ENCODE measurements around the gene GLI1. TPM values are rescaled to one million over a fixed set of nuclear protein-coding genes. Genes with fewer than 3 reads are reported as not detected.
A peak's percentile ranks its signal among the peaks of the same experiment; 100 is the strongest.
"Not testable (repeated sequence)": the region's sequence is repeated elsewhere in the genome, so short reads cannot be mapped to it uniquely, and the experiment has no call there.

Gene GLI1
- total RNA-seq, 6 experiments from 2014 or later: 0.16 to 0.74 (median 0.55) TPM

DNA sequence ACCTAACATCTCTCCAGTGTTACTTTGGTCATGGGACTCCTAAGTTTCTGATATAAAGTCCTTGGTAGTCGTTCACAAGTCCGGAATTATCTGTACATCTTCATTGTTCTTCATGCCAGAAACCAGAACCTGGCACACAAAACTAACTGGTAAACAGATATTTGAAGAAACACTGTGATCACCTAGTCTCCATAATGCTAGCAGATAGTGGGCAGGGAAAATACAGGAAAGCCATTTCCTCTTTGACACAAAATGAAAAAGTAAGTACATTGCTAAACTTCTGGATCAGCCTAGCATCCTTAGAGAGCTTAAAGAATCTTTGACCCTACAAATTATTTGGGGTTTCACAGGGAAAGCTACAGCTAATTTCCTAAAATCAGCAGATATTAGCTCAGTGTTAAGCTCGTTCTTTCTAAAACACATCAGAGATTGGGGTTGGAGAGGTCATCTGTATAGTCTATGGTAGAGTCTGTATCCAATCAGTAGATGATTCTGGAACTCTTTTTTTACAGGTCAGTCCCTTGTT lies 55.9 kb downstream of the GLI1 start:
- 54% methylated on average over 3 of the region's 3 CpGs for WGBS (ENCODE audit: insufficient coverage, low coverage, low lambda C conversion rate, missing lambda C conversion rate)
- intact Hi-C loops (cut with DNase I): no loop called here
- H3K4me3 ChIP-seq: no peak overlapping the region
- TF ChIP-seq, protein P1, sequence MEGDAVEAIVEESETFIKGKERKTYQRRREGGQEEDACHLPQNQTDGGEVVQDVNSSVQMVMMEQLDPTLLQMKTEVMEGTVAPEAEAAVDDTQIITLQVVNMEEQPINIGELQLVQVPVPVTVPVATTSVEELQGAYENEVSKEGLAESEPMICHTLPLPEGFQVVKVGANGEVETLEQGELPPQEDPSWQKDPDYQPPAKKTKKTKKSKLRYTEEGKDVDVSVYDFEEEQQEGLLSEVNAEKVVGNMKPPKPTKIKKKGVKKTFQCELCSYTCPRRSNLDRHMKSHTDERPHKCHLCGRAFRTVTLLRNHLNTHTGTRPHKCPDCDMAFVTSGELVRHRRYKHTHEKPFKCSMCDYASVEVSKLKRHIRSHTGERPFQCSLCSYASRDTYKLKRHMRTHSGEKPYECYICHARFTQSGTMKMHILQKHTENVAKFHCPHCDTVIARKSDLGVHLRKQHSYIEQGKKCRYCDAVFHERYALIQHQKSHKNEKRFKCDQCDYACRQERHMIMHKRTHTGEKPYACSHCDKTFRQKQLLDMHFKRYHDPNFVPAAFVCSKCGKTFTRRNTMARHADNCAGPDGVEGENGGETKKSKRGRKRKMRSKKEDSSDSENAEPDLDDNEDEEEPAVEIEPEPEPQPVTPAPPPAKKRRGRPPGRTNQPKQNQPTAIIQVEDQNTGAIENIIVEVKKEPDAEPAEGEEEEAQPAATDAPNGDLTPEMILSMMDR (IDR thresholded peaks at IDR 0.05): no peak
- no peak for TF ChIP-seq POLR2A (IDR thresholded peaks at IDR 0.05)
- no peak overlapping the region for H3K27ac ChIP-seq
- DNase-seq (no peak), ATAC-seq (no peak)
- H3K4me1 ChIP-seq: peaks cover 0 to 16% (median 0%) of the 10 kb centered on the region in 4 donors
- no peaks in the 10 kb centered on the region for H3K9me3 ChIP-seq
- H3K27me3 ChIP-seq: no peaks in the 10 kb centered on the region
- H3K36me3 ChIP-seq: peaks cover 18 to 62% (median 36%) of the 10 kb centered on the region in 4 donors

DNA sequence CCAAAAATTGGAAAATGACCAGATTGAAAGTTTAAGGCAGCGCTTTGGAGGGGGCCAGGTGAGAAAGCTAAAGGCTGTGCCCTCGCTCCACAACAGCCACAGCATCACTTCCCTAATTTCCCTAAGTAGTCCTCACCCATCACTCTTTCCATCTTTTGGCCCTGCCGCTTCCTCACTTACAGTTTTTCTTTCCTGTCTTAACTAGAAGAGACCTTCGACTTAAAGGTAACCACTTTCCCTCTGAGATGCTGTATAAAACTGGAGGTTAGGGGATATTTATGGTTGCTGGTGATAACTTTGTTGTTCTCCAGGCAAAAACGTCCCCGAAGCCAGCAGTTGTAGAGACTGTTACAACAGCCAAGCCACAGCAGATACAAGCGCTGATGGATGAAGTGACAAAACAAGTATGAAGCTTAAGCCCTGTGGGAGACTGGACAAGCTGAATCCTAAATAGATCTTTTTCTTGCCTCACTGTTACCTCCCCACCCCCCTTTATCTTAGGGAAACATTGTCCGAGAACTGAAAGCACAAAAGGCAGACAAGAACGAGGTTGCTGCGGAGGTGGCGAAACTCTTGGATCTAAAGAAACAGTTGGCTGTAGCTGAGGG lies 56.5 kb downstream of the GLI1 start:
- Histone ChIP-seq H3K27me3 (no peaks in the 10 kb centered on the region), H3K4me1 (peaks cover 0 to 18% (median under 1%) of the 10 kb centered on the region in 4 donors), H3K27ac (no peak overlapping the region), H3K36me3 (peaks cover 18 to 62% (median 36%) of the 10 kb centered on the region in 4 donors), H3K9me3 (no peaks in the 10 kb centered on the region), H3K4me3 (no peak overlapping the region)
- no peak for DNase-seq
- no peak for TF ChIP-seq POLR2A (IDR thresholded peaks at IDR 0.05)
- TF ChIP-seq, protein P1 (IDR thresholded peaks at IDR 0.05): no peak
- no peak for ATAC-seq
- 76% methylated on average over 11 of the region's 11 CpGs for WGBS (ENCODE audit: insufficient coverage, low coverage, low lambda C conversion rate, missing lambda C conversion rate)
- intact Hi-C loops (cut with DNase I): no loop called here

DNA sequence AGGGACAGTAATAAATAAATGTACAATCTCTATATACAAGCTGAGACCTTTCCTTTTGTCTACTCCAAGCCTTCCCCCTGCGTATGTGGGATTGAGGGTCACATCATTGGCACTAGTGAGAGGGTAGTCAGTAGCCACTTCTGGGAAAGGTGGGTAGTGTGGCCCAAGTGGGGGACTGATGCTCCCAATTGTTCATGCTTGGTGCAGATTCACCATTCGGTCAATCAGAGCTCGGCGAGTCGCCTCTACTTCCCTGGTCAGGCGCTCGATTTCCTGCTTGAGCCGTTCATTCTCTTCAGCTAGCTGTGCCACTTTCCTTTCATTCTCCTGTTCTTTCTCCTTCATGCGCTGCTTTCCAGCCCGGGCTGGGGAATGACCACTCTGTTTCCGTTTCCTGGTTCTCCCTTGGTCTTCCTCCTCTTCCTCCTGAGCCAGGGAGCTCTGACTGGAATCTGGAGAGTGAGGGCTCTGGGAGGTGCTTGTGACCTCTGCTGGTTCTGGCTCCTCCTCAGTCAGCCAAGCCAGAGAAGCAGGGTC lies 57.1 kb downstream of the GLI1 start:
- 71% methylated on average over 7 of the region's 11 CpGs for WGBS (ENCODE audit: insufficient coverage, low coverage, low lambda C conversion rate, missing lambda C conversion rate)
- DNase-seq (no peak), ATAC-seq (no peak)
- Histone ChIP-seq H3K9me3 (no peaks in the 10 kb centered on the region), H3K27ac (peak overlapping the region in 1 of 3 donors; percentile 12), H3K36me3 (peaks cover 18 to 60% (median 34%) of the 10 kb centered on the region in 4 donors), H3K4me3 (no peak overlapping the region), H3K4me1 (peaks cover 0 to 25% (median 4%) of the 10 kb centered on the region in 4 donors), H3K27me3 (no peaks in the 10 kb centered on the region)
- intact Hi-C loops (cut with DNase I): no loop called here
- TF ChIP-seq POLR2A (IDR thresholded peaks at IDR 0.05): no peak
- TF ChIP-seq, protein P1 (IDR thresholded peaks at IDR 0.05): no peak

DNA sequence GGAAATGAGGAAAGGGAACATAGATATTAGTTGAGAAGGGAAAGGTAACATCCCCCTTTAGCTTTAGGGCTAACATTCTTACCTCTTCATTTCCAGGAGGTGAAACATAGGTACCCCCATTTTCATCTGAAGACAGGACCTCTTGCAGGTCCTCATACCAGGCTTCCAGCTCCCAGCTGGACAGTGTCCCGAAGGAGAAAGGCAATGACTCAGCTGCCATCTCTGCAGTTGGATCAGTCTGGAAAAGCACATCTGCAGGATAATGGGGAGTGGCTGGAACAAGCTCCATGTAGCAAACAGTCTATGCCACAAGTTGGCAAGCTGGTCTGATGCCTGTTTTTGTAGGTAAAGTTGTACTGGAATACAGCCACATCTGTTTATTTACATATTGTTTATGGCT lies 57.6 kb downstream of the GLI1 start:
- Histone ChIP-seq H3K4me1 (peaks cover 0 to 30% (median 5%) of the 10 kb centered on the region in 4 donors), H3K9me3 (no peaks in the 10 kb centered on the region), H3K27me3 (no peaks in the 10 kb centered on the region), H3K36me3 (peaks cover 15 to 55% (median 32%) of the 10 kb centered on the region in 4 donors), H3K4me3 (no peak overlapping the region), H3K27ac (no peak overlapping the region)
- intact Hi-C loops (cut with DNase I): no loop called here
- ATAC-seq (no peak), DNase-seq (no peak)
- 55% methylated on average over 1 of the region's 1 CpG for WGBS (ENCODE audit: insufficient coverage, low coverage, low lambda C conversion rate, missing lambda C conversion rate)
- TF ChIP-seq POLR2A (IDR thresholded peaks at IDR 0.05): no peak
- TF ChIP-seq, protein P1 (IDR thresholded peaks at IDR 0.05): no peak

DNA sequence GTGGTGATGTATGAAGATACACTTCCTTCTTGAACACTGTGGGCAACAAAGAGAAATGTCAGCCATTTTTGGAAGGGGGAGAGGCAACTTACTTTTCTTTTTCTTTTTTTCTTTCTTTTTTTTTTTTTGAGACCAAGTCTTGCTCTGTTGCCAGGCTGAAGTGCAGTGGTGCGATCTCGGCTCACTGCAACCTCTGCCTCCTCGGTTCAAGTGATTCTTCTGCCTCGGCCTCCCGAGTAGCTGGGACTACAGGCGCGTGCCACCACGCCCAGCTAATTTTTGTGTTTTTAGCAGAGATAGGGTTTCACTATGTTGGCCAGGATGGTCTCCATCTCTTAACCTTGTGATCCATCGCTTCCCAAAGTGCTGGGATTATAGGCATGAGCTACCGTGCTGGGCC lies 58.1 kb downstream of the GLI1 start:
- peak overlapping the region in 2 of 3 donors; percentile 83 to 96 for H3K4me3 ChIP-seq
- H3K9me3 ChIP-seq; intact Hi-C loops (cut with DNase I); DNase-seq; H3K27me3 ChIP-seq; ATAC-seq: not testable (repeated sequence)
- H3K36me3 ChIP-seq: peaks cover 15 to 50% (median 32%) of the 10 kb centered on the region in 4 donors
- peak overlapping the region in 1 of 3 donors; percentile 97 for H3K27ac ChIP-seq
- H3K4me1 ChIP-seq: peaks cover 0 to 30% (median 5%) of the 10 kb centered on the region in 4 donors
- WGBS (ENCODE audit: insufficient coverage, low coverage, low lambda C conversion rate, missing lambda C conversion rate): 76% methylated on average over 5 of the region's 10 CpGs

All from right lobe of liver (tissue), 6 donors.